CD4-positive, alpha-beta T cell treated with Interleukin-15 for 1 hour (primary cell): ENCODE results near the gene TTC12.

ENCODE experiments used
- DNase-seq: peaks from one replicate; pipeline ENCODE4 v3.0.0-alpha.2; 2020

The TTC12 gene

DNA sequence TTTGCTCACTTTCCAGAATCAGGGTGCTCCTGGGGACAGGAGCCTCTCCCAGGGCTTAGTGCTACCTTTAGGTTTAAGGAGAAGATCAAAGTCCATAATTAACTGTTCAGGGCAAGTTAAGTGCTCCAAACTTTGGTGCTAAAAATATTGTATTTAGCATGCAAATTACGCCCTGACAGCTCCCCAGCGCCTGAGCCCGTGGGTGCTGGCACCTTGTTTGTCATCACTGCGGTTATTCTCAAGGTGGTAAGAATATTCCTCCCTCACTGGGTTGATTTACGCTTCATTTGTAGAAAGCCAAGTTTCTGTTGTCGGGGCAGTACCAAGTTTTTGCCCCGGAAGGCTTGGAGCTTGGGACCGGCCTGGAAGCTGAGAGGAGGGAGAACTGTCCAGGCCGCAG lies 94.5 kb downstream of the TTC12 start:
- no peak for DNase-seq

DNA sequence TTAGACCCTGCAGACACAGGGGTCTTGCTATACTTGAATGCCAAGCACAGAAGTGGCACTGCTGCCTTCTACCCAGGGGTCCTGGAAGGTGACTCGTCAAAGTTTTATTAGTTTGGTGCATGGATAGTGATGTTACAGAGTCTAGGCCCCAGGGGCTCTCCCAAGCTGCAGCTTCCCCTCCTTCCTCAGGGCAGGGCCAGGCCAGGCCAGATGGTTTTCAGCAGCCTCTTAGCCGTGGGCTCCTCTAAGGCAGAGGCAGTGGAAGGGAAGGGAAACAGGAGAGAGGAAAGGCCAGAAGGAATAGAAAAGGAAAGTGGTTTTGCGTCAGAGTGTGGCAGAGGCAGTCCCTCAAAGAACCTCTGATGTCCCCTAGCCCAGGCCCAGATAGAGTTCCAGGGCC lies 95.1 kb downstream of the TTC12 start:
- DNase-seq: no peak

DNA sequence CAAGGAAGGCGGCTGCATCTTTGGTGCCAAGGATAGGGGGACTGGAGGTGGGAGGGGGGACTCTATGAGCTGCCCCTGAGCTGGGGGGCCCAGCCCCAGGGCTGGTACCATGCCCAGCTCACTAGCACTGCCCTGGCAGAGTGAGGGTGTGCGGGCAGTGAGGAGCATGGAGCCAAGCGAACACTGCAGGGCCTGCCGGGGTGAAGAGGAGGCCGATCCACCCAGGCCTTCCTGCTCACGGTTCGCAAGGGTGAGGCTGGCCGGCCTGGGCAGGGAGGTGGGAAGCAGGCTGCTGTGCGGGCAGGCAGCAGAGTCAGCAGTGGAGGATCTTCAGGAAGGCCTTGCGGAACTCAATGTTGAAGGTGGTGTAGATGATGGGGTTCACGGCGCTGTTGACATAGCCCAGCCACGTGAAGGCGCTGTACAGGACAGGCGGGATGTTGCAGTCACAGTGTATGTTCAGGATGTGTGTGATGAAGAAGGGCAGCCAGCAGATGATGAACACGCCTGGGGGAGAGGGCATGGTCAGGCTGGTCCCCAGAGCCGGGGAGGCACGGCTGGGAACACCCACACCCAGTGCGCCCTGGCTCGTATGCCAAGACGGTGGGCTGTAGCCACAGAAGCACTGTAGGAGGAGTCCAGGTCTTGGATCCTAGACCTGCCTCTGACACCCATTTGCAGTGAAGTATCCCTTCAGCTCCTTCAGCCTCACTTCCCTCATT lies 96.2 kb downstream of the TTC12 start:
- DNase-seq: no peak

DNA sequence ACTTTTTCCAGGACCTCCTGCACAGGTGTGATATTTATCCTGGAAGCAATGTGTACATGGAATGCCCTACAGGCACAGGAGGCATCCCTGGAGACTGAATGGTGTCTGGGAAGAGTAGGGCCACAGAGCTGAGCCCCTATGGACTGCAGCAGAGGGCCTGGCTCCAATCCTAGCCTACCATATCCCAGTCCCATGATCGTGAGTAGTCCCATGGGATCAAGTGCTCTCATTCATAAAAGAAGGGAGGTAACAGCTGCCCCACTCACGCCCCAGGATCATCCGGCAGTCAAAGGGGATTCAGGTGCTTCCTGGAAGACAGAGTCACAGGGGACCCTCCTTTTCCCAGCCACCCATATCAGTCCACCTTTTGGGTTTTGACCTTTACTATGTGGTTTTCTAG lies 97.2 kb downstream of the TTC12 start:
- no peak for DNase-seq

DNA sequence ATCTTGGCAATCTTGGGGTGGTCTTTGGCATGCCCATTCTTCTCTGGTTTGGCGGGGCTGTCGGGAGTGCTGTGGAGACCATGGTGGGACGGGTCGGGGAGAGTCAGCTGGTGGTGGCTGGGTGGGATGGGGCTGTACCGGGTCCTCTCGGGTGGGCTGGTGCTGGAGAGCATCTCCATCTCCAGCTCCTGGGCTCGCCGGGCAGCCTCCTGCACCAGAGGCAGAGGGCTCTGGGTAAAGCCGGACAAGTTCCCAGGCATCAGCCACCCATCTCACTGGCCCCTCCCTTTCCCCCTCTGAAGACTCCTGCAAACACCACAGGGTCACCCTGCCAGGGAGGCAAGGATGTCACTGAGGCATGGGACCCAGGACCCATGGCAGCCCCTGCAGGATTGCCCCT lies 98.3 kb downstream of the TTC12 start:
- DNase-seq: no peak

DNA sequence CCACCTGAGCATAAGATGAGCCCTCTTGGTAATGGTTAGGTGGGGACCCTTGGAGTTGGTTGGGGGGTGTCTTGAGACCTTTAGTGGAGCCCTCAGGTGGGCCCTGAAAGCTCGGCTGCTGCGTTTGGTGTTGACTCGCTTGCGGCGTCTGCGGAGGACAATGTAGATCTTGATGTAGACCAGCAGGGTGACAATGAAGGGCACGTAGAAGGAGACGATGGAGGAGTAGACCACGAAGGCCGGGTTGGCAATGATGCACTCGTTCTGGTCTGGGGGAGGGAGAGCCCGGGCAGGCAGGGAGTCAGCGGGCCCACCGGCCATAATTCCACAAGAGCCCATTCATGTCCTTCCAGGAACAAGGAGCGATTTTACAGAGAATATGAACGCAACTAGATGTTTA lies 101.0 kb downstream of the TTC12 start:
- no peak for DNase-seq
